ENCODE measurements around the gene SLC35E2B. TPM values are rescaled to one million over a fixed set of nuclear protein-coding genes. Genes with fewer than 3 reads are reported as not detected.
A peak's percentile ranks its signal among the peaks of the same experiment; 100 is the strongest.

Gene SLC35E2B
- total RNA-seq, 1 donor from 2014 or later: 15.7 TPM

DNA sequence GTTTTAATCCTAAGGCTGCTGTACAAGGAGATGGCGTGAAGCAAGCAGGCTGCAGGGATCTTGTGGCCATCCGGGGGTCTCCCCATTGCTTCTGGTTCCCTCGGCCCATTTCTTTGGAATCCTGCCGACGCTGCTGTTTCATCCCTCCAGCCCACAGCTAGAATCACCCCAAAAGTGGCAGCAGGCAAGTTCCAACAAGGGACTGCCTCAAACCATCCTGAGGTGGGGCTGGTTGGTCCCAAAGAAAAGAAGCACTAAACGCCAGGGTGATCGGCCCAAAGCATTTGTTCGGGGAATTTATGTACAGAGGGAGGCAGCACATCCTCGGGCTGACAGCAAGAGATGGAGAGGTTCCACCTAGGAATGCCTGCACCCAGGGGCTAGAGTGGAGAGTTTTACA is 81.8 kb downstream of the SLC35E2B start:
- no peak overlapping the region for H3K27ac ChIP-seq (ENCODE audit: low read depth, low read length)
- peaks cover 0 to 4% (median 0%) of the 10 kb centered on the region in 3 donors for H3K36me3 ChIP-seq (ENCODE audit: control insufficient read depth in 3 of 3, insufficient read depth in 3 of 3, low read length in 3 of 3)
- H3K9ac ChIP-seq (ENCODE audit: low read depth in 1 of 3, low read length in 3 of 3): peak overlapping the region in 2 of 3 donors; percentile 33 to 35
- no peaks in the 10 kb centered on the region for H3K9me3 ChIP-seq (ENCODE audit: control insufficient read depth in 3 of 3, low read length in 3 of 3)
- H3K4me3 ChIP-seq (ENCODE audit: low read length in 3 of 3): no peak overlapping the region
- H3K27me3 ChIP-seq (ENCODE audit: control insufficient read depth in 3 of 3, insufficient read depth in 3 of 3, low read length in 3 of 3): no peaks in the 10 kb centered on the region
- peaks cover 14 to 23% (median 17%) of the 10 kb centered on the region in 3 donors for H3K4me1 ChIP-seq (ENCODE audit: control insufficient read depth in 3 of 3, insufficient read depth in 3 of 3, low read length in 3 of 3)

DNA sequence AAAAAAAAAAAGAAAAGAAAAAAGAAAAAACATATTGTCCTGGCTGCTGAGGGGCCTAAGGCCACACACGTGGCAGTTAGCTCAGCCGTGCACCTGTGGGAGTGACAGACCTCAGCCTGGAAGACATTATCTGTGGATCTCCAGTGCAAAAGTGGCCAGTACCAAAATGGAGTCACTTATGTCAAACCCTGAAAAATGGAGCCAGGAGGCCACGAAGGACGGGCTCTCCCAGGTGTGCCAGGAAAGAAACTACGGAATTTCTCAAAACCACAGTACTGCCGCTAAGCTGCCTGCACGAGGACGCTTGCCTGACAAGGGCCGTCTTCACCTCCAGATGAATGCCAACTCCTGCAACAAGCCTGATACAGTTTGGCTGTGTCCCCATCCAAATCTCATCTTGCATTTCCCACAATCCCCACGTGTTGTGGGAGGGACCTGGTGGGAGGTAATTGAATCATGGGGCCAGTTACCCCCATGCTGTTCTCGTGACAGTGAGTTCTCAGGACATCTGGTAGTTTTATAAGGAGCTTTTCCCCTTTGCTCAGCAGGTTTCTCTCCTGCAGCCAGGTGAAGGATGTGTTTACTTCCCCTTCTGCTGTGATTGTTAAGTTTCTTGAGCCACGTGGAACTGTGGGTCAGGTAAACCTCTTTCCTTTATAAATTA is 82.6 kb downstream of the SLC35E2B start:
- H3K9me3 ChIP-seq (ENCODE audit: control insufficient read depth in 3 of 3, low read length in 3 of 3): no peaks in the 10 kb centered on the region
- peaks cover 0 to 4% (median 0%) of the 10 kb centered on the region in 3 donors for H3K36me3 ChIP-seq (ENCODE audit: control insufficient read depth in 3 of 3, insufficient read depth in 3 of 3, low read length in 3 of 3)
- no peak overlapping the region for H3K27ac ChIP-seq (ENCODE audit: low read depth, low read length)
- no peak overlapping the region for H3K4me3 ChIP-seq (ENCODE audit: low read length in 3 of 3)
- no peak overlapping the region for H3K9ac ChIP-seq (ENCODE audit: low read depth in 1 of 3, low read length in 3 of 3)
- H3K4me1 ChIP-seq (ENCODE audit: control insufficient read depth in 3 of 3, insufficient read depth in 3 of 3, low read length in 3 of 3): peaks cover 14 to 21% (median 17%) of the 10 kb centered on the region in 3 donors
- peaks cover 2 to 3% (median 2%) of the 10 kb centered on the region in 3 donors for H3K27me3 ChIP-seq (ENCODE audit: control insufficient read depth in 3 of 3, insufficient read depth in 3 of 3, low read length in 3 of 3)

Other genes with a start within 250 kb of the SLC35E2B start
- not detected for gene ATAD3C, start 243.1 kb downstream of the SLC35E2B start, total RNA-seq
- gene ATAD3B, start 221.0 kb downstream of the SLC35E2B start, total RNA-seq: 16.7 TPM
- gene ATAD3A, start 180.6 kb downstream of the SLC35E2B start, total RNA-seq: 6.8 TPM
- 2.1 TPM for gene TMEM240, start 152.2 kb downstream of the SLC35E2B start, total RNA-seq
- gene SSU72, start 117.9 kb downstream of the SLC35E2B start, total RNA-seq: 40.2 TPM
- gene FNDC10, start 92.7 kb downstream of the SLC35E2B start, total RNA-seq: not detected
- gene MIB2, start 77.3 kb downstream of the SLC35E2B start, total RNA-seq: 49.6 TPM
- gene MMP23B, start 60.6 kb downstream of the SLC35E2B start, total RNA-seq: 17.2 TPM
- 8.4 TPM for gene CDK11B, start 33.8 kb downstream of the SLC35E2B start, total RNA-seq
- 16.7 TPM for gene CDK11A, start 31.6 kb upstream of the SLC35E2B start, total RNA-seq
- 11.5 TPM for gene NADK, start 85.7 kb upstream of the SLC35E2B start, total RNA-seq
- gene GNB1, start 198.3 kb upstream of the SLC35E2B start, total RNA-seq: 61.6 TPM
- gene CALML6, start 222.5 kb upstream of the SLC35E2B start, total RNA-seq: 191 TPM
- 21.9 TPM for gene TMEM52, start 226.5 kb upstream of the SLC35E2B start, total RNA-seq

Measured in skeletal muscle tissue (tissue), 4 donors.